NCI-H345 treated with DMSO at 0.1 percent for 48 hours (cell line): ENCODE results near the gene CEP57L1.
"Not testable (repeated sequence)": the region's sequence is repeated elsewhere in the genome, so short reads cannot be mapped to it uniquely, and the experiment has no call there.

Experiments used
- DNase-seq: peaks from one replicate; lab custom pipeline; 2025; ENCODE audit not compliant: unreplicated experiment; lab: John Stamatoyannopoulos, UW

The CEP57L1 gene

GRCh38 chr6:109073344-109074132, 21.8 kb upstream of the CEP57L1 start:
- DNase-seq, result peak; percentile 26

- DNase-seq, result no peak
These were observed 21.2 kb upstream of the CEP57L1 start for GRCh38 chr6:109074133-109074415.

- DNase-seq, result no peak
These were observed 19.4 kb upstream of the CEP57L1 start for GRCh38 chr6:109075934-109076333.

GRCh38 chr6:109076377-109076776, 18.9 kb upstream of the CEP57L1 start:
- DNase-seq, result no peak

- DNase-seq, result no peak
These were observed 15.3 kb upstream of the CEP57L1 start for GRCh38 chr6:109079981-109080380.

- no peak for DNase-seq
These were observed 14.3 kb upstream of the CEP57L1 start for GRCh38 chr6:109081026-109081425.

GRCh38 chr6:109081516-109082187, 13.7 kb upstream of the CEP57L1 start:
- DNase-seq, result no peak

GRCh38 chr6:109082188-109082577, 13.1 kb upstream of the CEP57L1 start:
- DNase-seq, result no peak

GRCh38 chr6:109083657-109084056, 11.7 kb upstream of the CEP57L1 start:
- no peak for DNase-seq

GRCh38 chr6:109084146-109084545, 11.2 kb upstream of the CEP57L1 start:
- DNase-seq, result not testable (repeated sequence)

GRCh38 chr6:109087661-109088264, 7.5 kb upstream of the CEP57L1 start:
- DNase-seq, result no peak

GRCh38 chr6:109088995-109089394, 6.3 kb upstream of the CEP57L1 start:
- DNase-seq, result no peak

GRCh38 chr6:109091314-109092024, 3.8 kb upstream of the CEP57L1 start:
- no peak for DNase-seq

GRCh38 chr6:109092074-109092473, 3.2 kb upstream of the CEP57L1 start:
- no peak for DNase-seq

GRCh38 chr6:109093732-109094415, 1.4 kb upstream of the CEP57L1 start:
- DNase-seq, result no peak

- peak; percentile 79 for DNase-seq
These were observed 781 bp upstream of the CEP57L1 start, which contains the start of gene SESN1 for GRCh38 chr6:109094416-109095035. TSS of gene SESN1 (minus strand) at chr6:109094846. CDS start at chr6:109094073, 773 bp downstream.

- DNase-seq, result peak; percentile 31
These were observed 453 bp downstream of the CEP57L1 start for GRCh38 chr6:109095835-109096084.

- DNase-seq, result no peak
These were observed 901 bp downstream of the CEP57L1 start for GRCh38 chr6:109096208-109096607.

- DNase-seq, result no peak
These were observed 2.4 kb downstream of the CEP57L1 start for GRCh38 chr6:109097661-109098060.

GRCh38 chr6:109102762-109103161, 7.5 kb downstream of the CEP57L1 start:
- DNase-seq, result no peak

GRCh38 chr6:109103942-109104341, 8.6 kb downstream of the CEP57L1 start:
- DNase-seq, result no peak
